GM12874 (cell line): Measurements from ENCODE around the gene ANO7.

Experiments used
- TF ChIP-seq, protein P1 (sequence below): IDR thresholded peaks from 2 replicates; pipeline ENCODE4 v1.5.1; 2011; ENCODE audit warnings: low read depth, mild to moderate bottlenecking, control low read depth, low read length, moderate library complexity; ENCODE audit not compliant: insufficient read depth

Gene ANO7

DNA sequence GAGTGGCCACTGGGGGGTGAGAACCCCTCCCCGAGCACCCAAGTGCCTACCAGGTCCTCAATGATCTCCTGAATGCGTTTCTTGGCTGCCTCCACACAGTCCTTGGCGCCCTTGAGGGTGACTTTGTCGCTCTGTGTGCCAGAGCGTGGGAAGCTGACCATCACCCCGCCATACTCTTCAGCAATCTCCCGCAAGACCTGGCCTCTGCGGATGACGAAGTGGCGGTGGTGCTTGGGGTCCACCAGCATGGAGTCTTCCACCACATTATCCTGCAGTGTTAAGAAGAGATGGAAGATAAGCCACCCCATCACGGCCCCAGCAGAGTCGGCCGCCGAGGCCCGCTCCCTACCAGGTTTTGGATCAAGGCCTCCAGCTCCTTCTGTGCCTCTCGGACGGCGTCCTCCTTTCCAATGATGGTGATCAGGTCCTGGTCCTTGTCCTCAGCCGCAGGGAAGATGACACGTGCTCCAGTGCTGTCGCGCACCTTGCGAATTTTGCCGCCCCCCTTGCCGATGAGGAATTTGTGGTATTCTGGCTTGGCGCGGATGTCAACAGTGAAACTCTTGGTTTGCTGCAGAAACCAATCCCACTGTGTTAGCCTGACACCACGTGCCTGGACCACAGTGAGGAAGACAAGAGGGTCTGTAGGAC, 51.2 kb downstream of the ANO7 start:
- TF ChIP-seq, protein P1, sequence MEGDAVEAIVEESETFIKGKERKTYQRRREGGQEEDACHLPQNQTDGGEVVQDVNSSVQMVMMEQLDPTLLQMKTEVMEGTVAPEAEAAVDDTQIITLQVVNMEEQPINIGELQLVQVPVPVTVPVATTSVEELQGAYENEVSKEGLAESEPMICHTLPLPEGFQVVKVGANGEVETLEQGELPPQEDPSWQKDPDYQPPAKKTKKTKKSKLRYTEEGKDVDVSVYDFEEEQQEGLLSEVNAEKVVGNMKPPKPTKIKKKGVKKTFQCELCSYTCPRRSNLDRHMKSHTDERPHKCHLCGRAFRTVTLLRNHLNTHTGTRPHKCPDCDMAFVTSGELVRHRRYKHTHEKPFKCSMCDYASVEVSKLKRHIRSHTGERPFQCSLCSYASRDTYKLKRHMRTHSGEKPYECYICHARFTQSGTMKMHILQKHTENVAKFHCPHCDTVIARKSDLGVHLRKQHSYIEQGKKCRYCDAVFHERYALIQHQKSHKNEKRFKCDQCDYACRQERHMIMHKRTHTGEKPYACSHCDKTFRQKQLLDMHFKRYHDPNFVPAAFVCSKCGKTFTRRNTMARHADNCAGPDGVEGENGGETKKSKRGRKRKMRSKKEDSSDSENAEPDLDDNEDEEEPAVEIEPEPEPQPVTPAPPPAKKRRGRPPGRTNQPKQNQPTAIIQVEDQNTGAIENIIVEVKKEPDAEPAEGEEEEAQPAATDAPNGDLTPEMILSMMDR: no peak

DNA sequence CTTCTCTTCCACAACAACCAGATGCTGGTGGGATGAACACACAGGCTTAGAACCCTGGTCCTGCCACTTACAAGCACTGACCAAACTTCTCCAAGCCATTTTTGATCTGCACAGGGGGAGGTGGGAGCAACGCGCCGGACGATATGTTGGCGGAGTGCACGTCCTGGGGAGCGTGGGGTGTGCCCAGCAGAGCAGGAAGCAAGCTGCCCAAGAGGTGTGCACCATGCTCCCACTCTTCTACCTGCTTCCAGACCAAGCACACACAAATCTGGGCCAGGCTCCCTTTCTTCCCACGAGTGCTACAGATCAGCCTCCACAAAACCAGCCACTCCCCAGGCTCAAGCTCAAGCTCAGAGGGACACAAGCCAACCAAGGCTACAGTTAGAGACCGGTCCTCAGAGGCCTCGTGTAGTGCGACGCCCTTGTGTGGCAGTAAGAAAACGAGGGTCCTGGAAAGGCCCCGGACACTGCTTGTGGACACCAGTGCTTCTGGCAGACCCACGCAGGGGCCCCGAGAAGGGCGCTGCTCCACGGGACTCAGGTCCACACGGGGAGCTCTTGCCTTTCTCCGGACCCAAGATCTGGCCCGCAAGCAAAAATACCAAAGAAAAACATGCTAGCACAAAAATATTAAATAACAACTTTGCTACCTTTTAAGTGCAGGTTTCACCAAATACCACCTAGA, 52.0 kb downstream of the ANO7 start:
- TF ChIP-seq, protein P1: no peak

DNA sequence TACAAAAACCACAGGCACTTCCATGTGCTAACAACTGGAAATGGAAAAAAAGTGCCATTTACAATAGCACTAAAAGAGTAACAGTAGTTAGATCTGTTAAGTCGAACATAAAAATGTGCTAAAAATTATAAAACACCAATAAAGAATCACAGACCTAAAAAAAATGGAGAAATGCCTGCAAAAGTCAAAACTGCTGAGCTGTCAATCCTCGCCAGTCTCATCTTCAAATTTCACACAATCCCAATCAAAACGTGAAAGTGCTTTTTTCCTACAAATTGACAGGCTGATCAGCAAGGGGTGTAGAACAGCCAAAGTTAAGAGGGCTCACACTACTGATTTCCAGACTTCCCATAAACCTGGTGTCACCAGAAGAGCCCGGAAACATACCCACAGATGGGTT, 53.2 kb downstream of the ANO7 start:
- TF ChIP-seq, protein P1: no peak

DNA sequence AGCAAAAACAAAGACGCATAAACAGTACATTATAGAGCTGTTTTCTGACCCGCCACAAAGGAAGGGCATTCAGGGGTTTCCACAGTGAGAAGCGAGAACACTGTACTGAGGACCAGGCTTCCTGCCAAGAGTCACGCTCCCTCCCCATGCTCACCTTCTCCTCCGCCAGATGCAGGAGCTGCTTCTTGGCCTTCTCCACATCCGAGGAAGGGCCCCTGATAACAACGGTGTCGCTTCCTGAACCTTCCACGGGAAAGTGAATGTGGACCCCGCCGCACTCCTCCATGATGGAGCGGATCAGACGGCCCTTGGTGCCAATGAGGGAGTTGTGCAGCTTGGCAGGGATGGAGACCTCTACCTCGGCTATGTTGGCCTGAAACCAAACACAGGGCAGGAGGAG, 53.8 kb downstream of the ANO7 start:
- TF ChIP-seq, protein P1: no peak

DNA sequence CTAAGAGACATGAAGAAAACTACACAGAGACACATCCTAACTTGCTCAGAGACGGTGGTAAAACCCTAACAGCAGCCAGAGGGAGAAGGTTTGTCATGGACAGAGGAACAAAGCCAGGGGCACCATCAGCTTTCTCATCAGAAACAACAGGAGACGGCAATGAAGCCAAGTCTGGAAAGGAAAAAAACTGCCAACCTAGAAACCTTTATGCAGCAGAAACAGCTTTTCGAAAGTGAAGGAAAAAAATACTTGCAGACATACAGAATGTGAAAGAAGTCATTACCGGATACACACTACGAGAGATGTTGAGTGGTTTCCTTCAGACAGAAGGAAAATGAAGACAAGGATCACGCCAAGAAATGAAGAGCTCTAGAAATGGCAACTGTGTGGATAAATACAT, 55.9 kb downstream of the ANO7 start:
- TF ChIP-seq, protein P1: no peak

DNA sequence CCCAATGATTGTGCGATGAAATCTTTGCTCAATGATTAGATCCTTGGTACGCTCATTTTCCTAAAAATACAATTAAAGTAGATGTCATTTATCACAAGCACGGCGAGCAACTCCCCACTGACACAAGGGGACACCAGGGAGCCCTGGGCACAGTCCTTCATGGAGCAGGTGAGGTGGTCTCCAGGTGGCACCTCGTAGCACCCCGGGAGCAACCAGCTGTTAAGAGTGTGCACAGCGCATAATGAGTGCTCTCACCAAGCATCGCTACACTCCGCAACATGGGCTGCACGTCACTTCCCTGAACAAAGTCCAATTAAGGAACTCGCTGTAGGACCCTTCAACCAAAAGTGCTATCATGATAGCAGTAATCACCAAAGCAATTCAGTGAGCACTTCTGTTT, 59.8 kb downstream of the ANO7 start:
- TF ChIP-seq, protein P1: no peak

DNA sequence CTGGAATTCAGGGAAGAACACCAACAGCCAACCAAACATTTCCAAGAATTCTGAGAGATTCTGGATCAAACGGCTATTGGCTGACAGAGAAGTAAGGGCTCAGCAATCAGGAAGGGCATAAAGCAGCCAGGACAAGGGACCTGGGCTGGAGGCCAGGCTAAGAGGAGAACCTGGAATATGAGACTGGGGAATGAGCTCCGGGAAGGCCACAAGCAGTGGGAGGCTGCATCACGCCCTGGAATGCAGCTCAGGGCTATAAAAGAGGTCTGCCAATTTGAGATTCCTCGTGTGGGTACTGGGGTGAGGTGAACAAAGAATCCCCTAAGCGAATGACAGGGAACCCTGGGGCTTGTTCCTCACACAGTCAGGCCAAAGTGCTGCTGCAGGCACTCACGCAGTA, 60.4 kb downstream of the ANO7 start:
- TF ChIP-seq, protein P1: no peak
